ENCODE measurements around the gene DZIP1L. TPM values are rescaled to one million over a fixed set of nuclear protein-coding genes. Genes with fewer than 3 reads are reported as not detected.

Gene DZIP1L
- total RNA-seq, 1 experiment from 2014 or later, result 10.4 TPM

DNA sequence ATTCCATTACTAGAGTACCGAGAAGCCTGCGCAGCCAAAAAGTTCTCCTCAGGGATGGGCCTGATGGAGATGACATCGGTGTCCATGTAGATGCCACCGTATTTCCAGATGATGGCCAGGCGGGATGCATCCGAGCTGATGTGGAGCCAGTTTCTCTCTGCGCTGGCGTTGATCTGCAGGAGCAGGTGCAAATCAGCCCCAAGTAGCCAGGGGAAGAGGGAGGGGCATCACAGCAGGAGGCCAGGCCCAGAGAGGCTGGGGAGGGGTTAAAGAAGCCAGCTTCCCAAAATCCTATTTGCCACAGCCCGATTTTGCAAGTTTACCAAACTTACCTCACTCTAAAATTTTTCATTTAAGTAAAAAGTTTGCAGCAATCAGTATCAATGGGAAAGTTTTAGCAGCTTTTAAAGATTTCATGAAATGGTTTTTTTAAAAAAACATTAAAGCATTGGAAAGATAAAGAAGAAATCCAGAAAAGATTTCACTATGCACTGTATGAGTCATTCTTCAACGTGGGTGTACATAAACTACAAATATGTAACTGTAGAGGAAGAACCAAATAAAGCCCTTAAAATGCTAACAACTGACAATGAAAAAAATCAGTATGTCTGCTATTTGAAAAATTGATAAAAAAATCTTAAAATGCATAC is 9.4 kb upstream of the DZIP1L start:
- Histone ChIP-seq H4K8ac (replicated peaks; ENCODE audit: insufficient read length, low read depth, low read length) (no peak overlapping the region), H2BK20ac (ENCODE audit: low read depth, low read length, poor library complexity, severe bottlenecking) (no peak overlapping the region), H3K9me3 (ENCODE audit: control insufficient read depth, low read depth, low read length) (no peaks in the 10 kb centered on the region), H2AFZ (ENCODE audit: low read length) (no peak overlapping the region), H3K23ac (ENCODE audit: insufficient read length, low read depth, low read length) (no peak overlapping the region), H3K79me1 (ENCODE audit: insufficient read depth, low read depth, low read length, poor library complexity, severe bottlenecking) (no peaks in the 10 kb centered on the region), H4K91ac (ENCODE audit: insufficient read length, low read depth, low read length) (no peak overlapping the region), H3T11ph (ENCODE audit: low read length) (no peak overlapping the region), H4K20me1 (ENCODE audit: control insufficient read depth, insufficient read depth, insufficient read length) (no peaks in the 10 kb centered on the region), H3K4me2 (ENCODE audit: insufficient read depth, insufficient read length, low read length) (no peak overlapping the region), H3K27me3 (ENCODE audit: insufficient read depth, low read length) (no peaks in the 10 kb centered on the region), H2BK12ac (ENCODE audit: insufficient read length, low read depth, low read length) (no peak overlapping the region), H3K14ac (ENCODE audit: insufficient read depth, low read length) (no peak overlapping the region; the same call in 1 of the 2 replicates), H2BK15ac (ENCODE audit: low read depth, low read length) (no peak overlapping the region), H3K4ac (ENCODE audit: low read depth, low read length) (no peak overlapping the region), H3K56ac (ENCODE audit: insufficient read length, low read depth, low read length) (no peak overlapping the region), H3K4me1 (ENCODE audit: insufficient read depth, low read length) (no peaks in the 10 kb centered on the region; the same call in 1 of the 2 replicates), H3K18ac (ENCODE audit: insufficient read length, low read depth, low read length) (no peak overlapping the region), H3K23me2 (ENCODE audit: insufficient read length, low read depth, low read length, poor library complexity, severe bottlenecking) (no peaks in the 10 kb centered on the region), H2AK5ac (ENCODE audit: insufficient read length, low read length) (no peak overlapping the region), H3K27ac (ENCODE audit: insufficient read length, low read depth, low read length) (no peak overlapping the region), H3K9ac (ENCODE audit: extremely low read depth, insufficient read length, low read length) (no peak overlapping the region), H3K79me2 (ENCODE audit: insufficient read depth, low read length) (no peaks in the 10 kb centered on the region), H2BK120ac (ENCODE audit: low read depth, low read length, poor library complexity, severe bottlenecking) (no peak overlapping the region), H4K5ac (ENCODE audit: insufficient read length, low read depth, low read length) (no peak overlapping the region), H2BK5ac (ENCODE audit: insufficient read length, low read length) (no peak overlapping the region)
- Mint-ChIP-seq H3K4me3 (no peak overlapping the region), H3K27me3 (ENCODE audit: low read depth) (no peaks in the 10 kb centered on the region; the same call in 1 of the 2 replicates), H3K36me3 (ENCODE audit: insufficient read depth in 1 of 3, low read depth in 3 of 3) (peaks cover 0 to 6% (median 2%) of the 10 kb centered on the region in 3 experiments; a peak in 1 of 7 replicates), H3K9me3 (peaks cover 0 to 8% of the 10 kb centered on the region in 2 experiments; a peak in 1 of 5 replicates), H3K27ac (no peak overlapping the region; a peak in 1 of 7 replicates), H3K4me1 (peaks cover 11 to 13% of the 10 kb centered on the region in 2 experiments)
- TF ChIP-seq, protein P1, sequence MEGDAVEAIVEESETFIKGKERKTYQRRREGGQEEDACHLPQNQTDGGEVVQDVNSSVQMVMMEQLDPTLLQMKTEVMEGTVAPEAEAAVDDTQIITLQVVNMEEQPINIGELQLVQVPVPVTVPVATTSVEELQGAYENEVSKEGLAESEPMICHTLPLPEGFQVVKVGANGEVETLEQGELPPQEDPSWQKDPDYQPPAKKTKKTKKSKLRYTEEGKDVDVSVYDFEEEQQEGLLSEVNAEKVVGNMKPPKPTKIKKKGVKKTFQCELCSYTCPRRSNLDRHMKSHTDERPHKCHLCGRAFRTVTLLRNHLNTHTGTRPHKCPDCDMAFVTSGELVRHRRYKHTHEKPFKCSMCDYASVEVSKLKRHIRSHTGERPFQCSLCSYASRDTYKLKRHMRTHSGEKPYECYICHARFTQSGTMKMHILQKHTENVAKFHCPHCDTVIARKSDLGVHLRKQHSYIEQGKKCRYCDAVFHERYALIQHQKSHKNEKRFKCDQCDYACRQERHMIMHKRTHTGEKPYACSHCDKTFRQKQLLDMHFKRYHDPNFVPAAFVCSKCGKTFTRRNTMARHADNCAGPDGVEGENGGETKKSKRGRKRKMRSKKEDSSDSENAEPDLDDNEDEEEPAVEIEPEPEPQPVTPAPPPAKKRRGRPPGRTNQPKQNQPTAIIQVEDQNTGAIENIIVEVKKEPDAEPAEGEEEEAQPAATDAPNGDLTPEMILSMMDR (conservative IDR thresholded peaks at IDR 0.05), result no peak
- WGBS (ENCODE audit: extremely low coverage, insufficient read length, low lambda C conversion rate), result no CpG with 5 or more reads among the region's 10 CpGs
- peak; percentile 53 for DNase-seq
